ENCODE measurements around the gene RPL26. TPM values are rescaled to one million over a fixed set of nuclear protein-coding genes. Genes with fewer than 3 reads are reported as not detected.

Gene RPL26
- 1,000 to 10,000 TPM; 2,255 to 3,156 (median 2,746) TPM for polyA plus RNA-seq (ENCODE audit: insufficient read length in 3 of 3)
- long read RNA-seq, donor 1, transcript RPL26-214 (4 exons, 528 nt), result major isoform, 1,627 of 2,128 reads
- long read RNA-seq, donor 1, transcript RPL26-204 (3 exons, 1,002 nt), result minor isoform, 29 of 2,128 reads
- long read RNA-seq, donor 1, transcript RPL26-203 (2 exons, 569 nt), result minor isoform, 16 of 2,128 reads
- long read RNA-seq, donor 1, transcript RPL26-202 (2 exons, 456 nt), result minor isoform, 44 of 2,128 reads
- long read RNA-seq, donor 1, partial matches to known transcripts, result 332 of 2,128 reads
- long read RNA-seq, donor 1, other reads (novel, unspliced or antisense), result 58 of 2,128 reads
- long read RNA-seq, donor 2, transcript RPL26-203 (2 exons, 569 nt), result minor isoform, 23 of 2,443 reads
- long read RNA-seq, donor 2, transcript RPL26-202 (2 exons, 456 nt), result minor isoform, 48 of 2,443 reads
- long read RNA-seq, donor 2, transcript RPL26-214 (4 exons, 528 nt), result major isoform, 1,834 of 2,443 reads
- long read RNA-seq, donor 2, transcript RPL26-204 (3 exons, 1,002 nt), result minor isoform, 58 of 2,443 reads
- long read RNA-seq, donor 2, partial matches to known transcripts, result 418 of 2,443 reads
- long read RNA-seq, donor 2, other reads (novel, unspliced or antisense), result 47 of 2,443 reads
- long read RNA-seq, donor 3, transcript RPL26-202 (2 exons, 456 nt), result minor isoform, 83 of 2,072 reads
- long read RNA-seq, donor 3, transcript RPL26-204 (3 exons, 1,002 nt), result minor isoform, 51 of 2,072 reads
- long read RNA-seq, donor 3, transcript RPL26-203 (2 exons, 569 nt), result minor isoform, 19 of 2,072 reads
- long read RNA-seq, donor 3, transcript RPL26-214 (4 exons, 528 nt), result major isoform, 1,454 of 2,072 reads
- long read RNA-seq, donor 3, partial matches to known transcripts, result 410 of 2,072 reads
- long read RNA-seq, donor 3, other reads (novel, unspliced or antisense), result 41 of 2,072 reads
- long read RNA-seq, donor 4, transcript RPL26-203 (2 exons, 569 nt), result minor isoform, 18 of 3,024 reads
- long read RNA-seq, donor 4, transcript RPL26-204 (3 exons, 1,002 nt), result minor isoform, 52 of 3,024 reads
- long read RNA-seq, donor 4, transcript RPL26-214 (4 exons, 528 nt), result major isoform, 2,189 of 3,024 reads
- long read RNA-seq, donor 4, transcript RPL26-202 (2 exons, 456 nt), result minor isoform, 84 of 3,024 reads
- long read RNA-seq, donor 4, partial matches to known transcripts, result 523 of 3,024 reads
- long read RNA-seq, donor 4, other reads (novel, unspliced or antisense), result 134 of 3,024 reads
- long read RNA-seq, donor 5, transcript RPL26-202 (2 exons, 456 nt), result minor isoform, 56 of 1,566 reads
- long read RNA-seq, donor 5, transcript RPL26-214 (4 exons, 528 nt), result major isoform, 1,146 of 1,566 reads
- long read RNA-seq, donor 5, transcript RPL26-203 (2 exons, 569 nt), result minor isoform, 9 of 1,566 reads
- long read RNA-seq, donor 5, transcript RPL26-204 (3 exons, 1,002 nt), result minor isoform, 39 of 1,566 reads
- long read RNA-seq, donor 5, partial matches to known transcripts, result 240 of 1,566 reads
- long read RNA-seq, donor 5, other reads (novel, unspliced or antisense), result 60 of 1,566 reads
- long read RNA-seq, donor 6, transcript RPL26-204 (3 exons, 1,002 nt), result minor isoform, 38 of 1,877 reads
- long read RNA-seq, donor 6, transcript RPL26-214 (4 exons, 528 nt), result major isoform, 1,217 of 1,877 reads
- long read RNA-seq, donor 6, transcript RPL26-203 (2 exons, 569 nt), result minor isoform, 10 of 1,877 reads
- long read RNA-seq, donor 6, transcript RPL26-202 (2 exons, 456 nt), result minor isoform, 53 of 1,877 reads
- long read RNA-seq, donor 6, partial matches to known transcripts, result 467 of 1,877 reads
- long read RNA-seq, donor 6, other reads (novel, unspliced or antisense), result 69 of 1,877 reads
- long read RNA-seq, donor 7, transcript RPL26-208 (2 exons, 534 nt), result minor isoform, 17 of 2,530 reads
- long read RNA-seq, donor 7, transcript RPL26-214 (4 exons, 528 nt), result major isoform, 1,713 of 2,530 reads
- long read RNA-seq, donor 7, transcript RPL26-204 (3 exons, 1,002 nt), result minor isoform, 70 of 2,530 reads
- long read RNA-seq, donor 7, transcript RPL26-202 (2 exons, 456 nt), result minor isoform, 140 of 2,530 reads
- long read RNA-seq, donor 7, partial matches to known transcripts, result 463 of 2,530 reads
- long read RNA-seq, donor 7, other reads (novel, unspliced or antisense), result 110 of 2,530 reads
- long read RNA-seq, donor 8, transcript RPL26-202 (2 exons, 456 nt), result minor isoform, 30 of 928 reads
- long read RNA-seq, donor 8, transcript RPL26-204 (3 exons, 1,002 nt), result minor isoform, 18 of 928 reads
- long read RNA-seq, donor 8, transcript RPL26-214 (4 exons, 528 nt), result major isoform, 656 of 928 reads
- long read RNA-seq, donor 8, partial matches to known transcripts, result 180 of 928 reads
- long read RNA-seq, donor 8, other reads (novel, unspliced or antisense), result 37 of 928 reads
- long read RNA-seq, donor 9, transcript RPL26-204 (3 exons, 1,002 nt), result minor isoform, 56 of 2,708 reads
- long read RNA-seq, donor 9, transcript RPL26-202 (2 exons, 456 nt), result minor isoform, 89 of 2,708 reads
- long read RNA-seq, donor 9, transcript RPL26-203 (2 exons, 569 nt), result minor isoform, 19 of 2,708 reads
- long read RNA-seq, donor 9, transcript RPL26-214 (4 exons, 528 nt), result major isoform, 1,837 of 2,708 reads
- long read RNA-seq, donor 9, partial matches to known transcripts, result 571 of 2,708 reads
- long read RNA-seq, donor 9, other reads (novel, unspliced or antisense), result 111 of 2,708 reads
- long read RNA-seq, donor 10, transcript RPL26-203 (2 exons, 569 nt), result minor isoform, 18 of 1,882 reads
- long read RNA-seq, donor 10, transcript RPL26-214 (4 exons, 528 nt), result major isoform, 1,403 of 1,882 reads
- long read RNA-seq, donor 10, transcript RPL26-202 (2 exons, 456 nt), result minor isoform, 55 of 1,882 reads
- long read RNA-seq, donor 10, transcript RPL26-204 (3 exons, 1,002 nt), result minor isoform, 44 of 1,882 reads
- long read RNA-seq, donor 10, partial matches to known transcripts, result 272 of 1,882 reads
- long read RNA-seq, donor 10, other reads (novel, unspliced or antisense), result 76 of 1,882 reads
- long read RNA-seq, donor 11, transcript RPL26-202 (2 exons, 456 nt), result minor isoform, 79 of 1,319 reads
- long read RNA-seq, donor 11, transcript RPL26-214 (4 exons, 528 nt), result major isoform, 924 of 1,319 reads
- long read RNA-seq, donor 11, transcript RPL26-204 (3 exons, 1,002 nt), result minor isoform, 44 of 1,319 reads
- long read RNA-seq, donor 11, transcript RPL26-203 (2 exons, 569 nt), result minor isoform, 8 of 1,319 reads
- long read RNA-seq, donor 11, partial matches to known transcripts, result 213 of 1,319 reads
- long read RNA-seq, donor 11, other reads (novel, unspliced or antisense), result 36 of 1,319 reads
- long read RNA-seq, donor 12, transcript RPL26-203 (2 exons, 569 nt), result minor isoform, 29 of 2,843 reads
- long read RNA-seq, donor 12, transcript RPL26-202 (2 exons, 456 nt), result minor isoform, 63 of 2,843 reads
- long read RNA-seq, donor 12, transcript RPL26-214 (4 exons, 528 nt), result major isoform, 2,156 of 2,843 reads
- long read RNA-seq, donor 12, transcript RPL26-204 (3 exons, 1,002 nt), result minor isoform, 54 of 2,843 reads
- long read RNA-seq, donor 12, partial matches to known transcripts, result 403 of 2,843 reads
- long read RNA-seq, donor 12, other reads (novel, unspliced or antisense), result 106 of 2,843 reads
- long read RNA-seq, donor 13, transcript RPL26-208 (2 exons, 534 nt), result minor isoform, 9 of 1,470 reads
- long read RNA-seq, donor 13, transcript RPL26-204 (3 exons, 1,002 nt), result minor isoform, 66 of 1,470 reads
- long read RNA-seq, donor 13, transcript RPL26-214 (4 exons, 528 nt), result major isoform, 999 of 1,470 reads
- long read RNA-seq, donor 13, transcript RPL26-202 (2 exons, 456 nt), result minor isoform, 95 of 1,470 reads
- long read RNA-seq, donor 13, partial matches to known transcripts, result 258 of 1,470 reads
- long read RNA-seq, donor 13, other reads (novel, unspliced or antisense), result 26 of 1,470 reads
- long read RNA-seq, donor 14, result 0 reads
- long read RNA-seq, donor 15, result 0 reads
- long read RNA-seq, donor 16, transcript RPL26-202 (2 exons, 456 nt), result minor isoform, 115 of 2,468 reads
- long read RNA-seq, donor 16, transcript RPL26-214 (4 exons, 528 nt), result major isoform, 1,760 of 2,468 reads
- long read RNA-seq, donor 16, transcript RPL26-204 (3 exons, 1,002 nt), result minor isoform, 37 of 2,468 reads
- long read RNA-seq, donor 16, transcript RPL26-203 (2 exons, 569 nt), result minor isoform, 15 of 2,468 reads
- long read RNA-seq, donor 16, partial matches to known transcripts, result 428 of 2,468 reads
- long read RNA-seq, donor 16, other reads (novel, unspliced or antisense), result 95 of 2,468 reads

GRCh38 chr17:8383143-8383822 lies at the start of gene RPL26:
Gene RPL26, minus strand, starts transcription at chr17:8383193. Its CDS starts 883 bp downstream, at chr17:8382310.
- peak; percentile 99 for DNase-seq

- DNase-seq, result no peak
Measured at GRCh38 chr17:8430966-8431365, 48.0 kb upstream of the RPL26 start.

- no peak for DNase-seq
Measured at GRCh38 chr17:8426802-8427201, 43.8 kb upstream of the RPL26 start.

GRCh38 chr17:8426094-8426720 lies 43.2 kb upstream of the RPL26 start:
- no peak for DNase-seq

GRCh38 chr17:8421571-8421970 lies 38.6 kb upstream of the RPL26 start:
- no peak for DNase-seq

- DNase-seq, result peak; percentile 59
Measured at GRCh38 chr17:8420041-8420934, 37.3 kb upstream of the RPL26 start.

GRCh38 chr17:8419305-8419704 lies 36.3 kb upstream of the RPL26 start:
- no peak for DNase-seq

GRCh38 chr17:8418471-8418870 lies 35.5 kb upstream of the RPL26 start:
- no peak for DNase-seq

GRCh38 chr17:8417806-8418205 lies 34.8 kb upstream of the RPL26 start:
- DNase-seq, result no peak

- DNase-seq, result no peak
Measured at GRCh38 chr17:8413938-8414337, 30.9 kb upstream of the RPL26 start.

- no peak for DNase-seq
Measured at GRCh38 chr17:8413328-8413727, 30.3 kb upstream of the RPL26 start.

- no peak for DNase-seq
Measured at GRCh38 chr17:8412089-8412488, 29.1 kb upstream of the RPL26 start.

- DNase-seq, result no peak
Measured at GRCh38 chr17:8410883-8411238, 27.9 kb upstream of the RPL26 start.
